Thoracic aorta (tissue), 2 donors: Measurements from ENCODE around the gene MAPK11. TPM values are rescaled to one million over a fixed set of nuclear protein-coding genes. Genes with fewer than 3 reads are reported as not detected.

Source experiments
- ATAC-seq: fragments of 150-250 bp; one replicate; pipeline ENCODE4 v1.8.0; 2017; ENCODE audit warnings: low read depth; ENCODE audit not compliant: insufficient number of reproducible peaks, low FRiP score
- DNase-seq: peaks from one replicate; pipeline ENCODE4 v3.0.0-alpha.2; 2020; ENCODE audit warnings: low spot score
- H3K27ac ChIP-seq, 2 donors: fragments of 200-600 bp; sonication (generic); 1 replicate in 1 of 2; 2 replicates in 1 of 2; pipeline ENCODE4 v1.5.1; 2016; ENCODE audit warnings: mild to moderate bottlenecking in 2 of 2, moderate library complexity in 2 of 2
- H3K27me3 ChIP-seq: fragments of 200-600 bp; sonication (generic); replicated peaks from 2 replicates; pipeline ENCODE4 v1.6.0; 2016; ENCODE audit warnings: mild to moderate bottlenecking; ENCODE audit not compliant: insufficient read depth
- H3K36me3 ChIP-seq: fragments of 200-600 bp; sonication (generic); one replicate; pipeline ENCODE4 v1.5.1; 2016
- H3K4me1 ChIP-seq, 2 donors: fragments of 200-600 bp; sonication (generic); 1 replicate in 1 of 2; 2 replicates in 1 of 2; pipeline versions ENCODE4 v1.5.1 to v1.6.0; 2016; ENCODE audit warnings: low read depth in 2 of 2, mild to moderate bottlenecking in 1 of 2; ENCODE audit not compliant: control insufficient read depth in 1 of 2
- H3K4me3 ChIP-seq: fragments of 200-600 bp; sonication (generic); 2 replicates; pipeline ENCODE4 v1.5.1; 2016; ENCODE audit warnings: mild to moderate bottlenecking
- H3K9me3 ChIP-seq: fragments of 200-600 bp; sonication (generic); 2 replicates; pipeline ENCODE4 v1.5.1; 2016
- CTCF ChIP-seq: fragments of 200-600 bp; sonication (generic); IDR thresholded peaks from one replicate; pipeline ENCODE4 v1.5.1; 2019; ENCODE audit warnings: antibody characterized with exemption
- total RNA-seq, 2 donors: library from RNA; depleted of rRNA; stranded (reverse); fragments of >200 nt; gene quantifications; one replicate each; pipeline versions ENCODE4 v1.1.0 to v1.2.3, GENCODE V29; 2016

The MAPK11 gene
- total RNA-seq, 2 donors from 2014 or later: 5.8 to 8.8 TPM

GRCh38 chr22:50224071-50224470 lies 46.1 kb downstream of the MAPK11 start:
- Histone ChIP-seq H3K27me3 (no peaks in the 10 kb centered on the region), H3K9me3 (no peaks in the 10 kb centered on the region), H3K4me3 (no peak overlapping the region), H3K27ac (no peak overlapping the region), H3K36me3 (peaks cover 59% of the 10 kb centered on the region), H3K4me1 (no peaks in the 10 kb centered on the region)
- no peak for ATAC-seq
- no peak for DNase-seq
- no peak for TF ChIP-seq CTCF

- Histone ChIP-seq H3K4me1 (no peaks in the 10 kb centered on the region), H3K27ac (no peak overlapping the region), H3K36me3 (peaks cover 64% of the 10 kb centered on the region), H3K9me3 (no peaks in the 10 kb centered on the region), H3K4me3 (no peak overlapping the region), H3K27me3 (no peaks in the 10 kb centered on the region)
- no peak for TF ChIP-seq CTCF
- ATAC-seq (no peak), DNase-seq (no peak)
These were observed 47.7 kb downstream of the MAPK11 start for GRCh38 chr22:50222508-50222907.

- no peak for TF ChIP-seq CTCF
- Histone ChIP-seq H3K27me3 (no peaks in the 10 kb centered on the region), H3K9me3 (no peaks in the 10 kb centered on the region), H3K27ac (no peak overlapping the region), H3K4me1 (no peaks in the 10 kb centered on the region), H3K4me3 (no peak overlapping the region), H3K36me3 (peaks cover 68% of the 10 kb centered on the region)
- no peak for DNase-seq
- no peak for ATAC-seq
These were observed 48.5 kb downstream of the MAPK11 start for GRCh38 chr22:50221410-50222300.

GRCh38 chr22:50220603-50221409 lies 49.4 kb downstream of the MAPK11 start:
- Histone ChIP-seq H3K27me3 (no peaks in the 10 kb centered on the region), H3K9me3 (no peaks in the 10 kb centered on the region), H3K4me3 (no peak overlapping the region), H3K36me3 (peaks cover 70% of the 10 kb centered on the region), H3K27ac (no peak overlapping the region), H3K4me1 (no peaks in the 10 kb centered on the region)
- no peak for DNase-seq
- no peak for ATAC-seq
- TF ChIP-seq CTCF: no peak
